GM18498 (cell line): ENCODE data around the gene RAB40C.

Experiments used
- ATAC-seq: cut with Tn5 transposase; IDR thresholded peaks from one replicate; pipeline ENCODE4 v1.9.1; 2021; ENCODE audit warnings: mild to moderate bottlenecking, moderate library complexity; ENCODE audit not compliant: unreplicated experiment

RAB40C gene

GRCh38 chr16:608019-608418 lies 18.2 kb downstream of the RAB40C start:
- no peak for ATAC-seq

GRCh38 chr16:609316-609715 lies 19.4 kb downstream of the RAB40C start:
- ATAC-seq: no peak

GRCh38 chr16:609984-610383 lies 20.1 kb downstream of the RAB40C start:
- ATAC-seq: no peak

GRCh38 chr16:610513-611381 lies 20.9 kb downstream of the RAB40C start:
- ATAC-seq: no peak

GRCh38 chr16:615122-615521 lies 25.3 kb downstream of the RAB40C start:
- no peak for ATAC-seq

- no peak for ATAC-seq
Measured at GRCh38 chr16:616733-617586, 27.1 kb downstream of the RAB40C start.

GRCh38 chr16:617855-618254 lies 28.0 kb downstream of the RAB40C start:
- ATAC-seq: no peak

- ATAC-seq: no peak
Measured at GRCh38 chr16:619476-620100, 29.7 kb downstream of the RAB40C start.

GRCh38 chr16:620700-621525 lies 31.0 kb downstream of the RAB40C start:
- no peak for ATAC-seq

GRCh38 chr16:621526-622105 lies 31.8 kb downstream of the RAB40C start:
- ATAC-seq: no peak

GRCh38 chr16:622920-623280 lies 33.0 kb downstream of the RAB40C start:
- ATAC-seq: no peak

- ATAC-seq: no peak
Measured at GRCh38 chr16:624526-625070, 34.7 kb downstream of the RAB40C start.

- no peak for ATAC-seq
Measured at GRCh38 chr16:625117-625976, 35.5 kb downstream of the RAB40C start.

- no peak for ATAC-seq
Measured at GRCh38 chr16:625977-626765, 36.3 kb downstream of the RAB40C start.

- ATAC-seq: no peak
Measured at GRCh38 chr16:626787-627453, 37.1 kb downstream of the RAB40C start.

GRCh38 chr16:627454-628239 lies 37.8 kb downstream of the RAB40C start:
- no peak for ATAC-seq
